Forelimb muscle (tissue), 1 donor: ENCODE results near the gene TBC1D7. TPM values are rescaled to one million over a fixed set of nuclear protein-coding genes. Genes with fewer than 3 reads are reported as not detected.

ENCODE experiments used
- DNase-seq: peaks from one replicate; pipeline ENCODE4 v3.0.0-alpha.2; 2013; ENCODE audit warnings: low read depth
- polyA plus RNA-seq: library from polyadenylated mRNA; unstranded; fragments of 120-200 nt; gene quantifications from one replicate; pipeline ENCODE4 v1.2.1, GENCODE V29; 2013; ENCODE audit not compliant: insufficient read length

The TBC1D7 gene
- polyA plus RNA-seq: 20.2 TPM

DNA sequence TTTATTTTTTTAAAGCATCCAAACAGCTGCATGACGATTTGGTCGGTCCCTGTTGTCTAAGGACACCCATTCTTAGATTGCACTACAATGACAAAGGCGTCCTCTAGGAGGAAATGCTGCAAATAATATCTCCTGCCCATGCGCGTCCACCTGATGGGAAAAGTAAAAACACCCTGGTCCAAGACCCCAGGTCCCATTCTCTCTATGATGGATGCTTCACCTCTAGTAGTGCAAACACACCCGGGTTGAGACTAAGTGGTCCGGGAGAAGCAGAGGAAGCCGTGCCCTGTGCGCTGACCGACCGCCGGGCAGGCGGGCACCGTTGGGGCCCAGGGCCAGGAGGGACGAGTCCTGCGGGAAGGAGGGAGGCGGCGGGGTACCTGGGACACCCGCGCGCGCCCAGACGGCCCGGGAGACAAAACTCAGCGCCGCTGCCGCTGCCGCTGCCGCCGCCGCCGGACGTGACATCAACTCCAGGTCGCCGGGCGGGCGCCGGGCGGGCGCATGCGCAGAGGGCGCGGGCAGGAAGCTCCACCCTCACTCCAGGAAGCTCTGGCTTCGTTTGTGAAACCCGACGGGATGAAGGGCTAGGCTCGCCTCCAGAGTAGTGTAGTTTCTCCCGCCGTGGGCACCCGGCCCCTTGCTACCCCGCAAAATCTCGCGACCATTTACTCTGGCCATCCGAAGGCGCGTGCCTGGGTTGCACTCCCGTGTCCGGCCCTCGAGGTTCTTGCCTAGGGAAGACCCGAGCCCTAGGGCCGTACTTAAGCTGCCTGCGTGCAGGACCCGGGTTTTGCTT, at the start of gene TBC1D7:
TBC1D7 (minus strand) TSS at position 462 of the 799 bp plus-strand sequence. CDS start 1,639 bp downstream, outside the sequence.
- DNase-seq: peak; percentile 67

DNA sequence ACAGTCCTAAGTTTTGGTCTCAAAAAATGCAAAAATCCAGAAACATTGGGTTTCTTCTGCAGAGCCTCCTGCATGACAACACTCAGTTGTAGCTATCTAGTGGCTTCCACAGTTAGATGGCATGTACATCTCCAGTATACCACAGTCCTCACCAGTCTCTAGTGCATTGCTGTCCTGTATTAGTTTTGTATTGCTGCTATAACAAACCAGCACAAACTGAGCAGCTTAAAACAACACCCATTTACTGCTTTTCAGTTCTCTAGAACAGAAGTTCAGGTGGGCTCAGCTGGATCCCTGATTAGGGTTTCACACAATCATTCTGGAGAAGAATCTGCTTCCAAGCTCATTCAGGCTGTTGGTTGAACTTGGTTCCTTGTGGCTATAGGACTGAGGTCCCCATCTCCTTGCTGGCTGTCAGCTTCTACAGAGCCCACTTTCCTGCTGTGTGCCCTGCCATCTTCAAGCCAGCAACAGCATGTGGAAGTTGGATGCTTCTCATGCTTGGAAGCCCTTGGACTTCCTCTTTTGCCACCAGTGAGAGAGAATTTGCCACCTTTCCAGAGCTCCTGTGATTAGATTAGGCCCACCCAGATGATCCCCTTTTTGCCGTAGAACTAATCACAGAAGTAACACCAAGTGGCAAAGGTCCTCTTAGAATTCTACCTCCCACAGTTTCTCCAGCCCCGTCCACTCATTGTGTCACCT, 48.9 kb upstream of the TBC1D7 start:
- no peak for DNase-seq

DNA sequence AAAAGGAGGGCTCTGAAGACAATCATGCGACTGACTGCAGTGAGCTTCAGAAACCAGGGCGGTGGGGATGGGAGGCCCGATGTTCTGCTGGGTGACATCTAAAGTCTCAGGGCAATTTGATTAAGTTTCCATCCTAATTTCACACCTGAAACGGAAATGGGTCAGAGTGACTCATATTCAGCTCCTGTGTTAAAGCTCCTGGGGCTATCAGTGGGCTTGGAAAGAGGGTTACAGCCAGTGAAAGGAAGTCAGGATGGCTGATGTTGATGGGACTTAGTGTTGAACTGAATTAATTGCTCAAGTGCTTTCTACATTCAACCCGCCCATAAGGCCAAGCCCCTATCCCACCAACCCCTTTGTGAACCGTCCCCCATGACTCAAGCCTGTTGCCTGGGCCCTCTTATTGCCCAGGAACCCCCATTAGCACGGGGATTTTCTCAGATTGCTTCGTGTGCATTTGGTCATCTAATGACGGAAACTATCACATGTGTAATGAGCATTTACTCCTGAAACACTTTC, 47.1 kb upstream of the TBC1D7 start:
- DNase-seq: no peak

DNA sequence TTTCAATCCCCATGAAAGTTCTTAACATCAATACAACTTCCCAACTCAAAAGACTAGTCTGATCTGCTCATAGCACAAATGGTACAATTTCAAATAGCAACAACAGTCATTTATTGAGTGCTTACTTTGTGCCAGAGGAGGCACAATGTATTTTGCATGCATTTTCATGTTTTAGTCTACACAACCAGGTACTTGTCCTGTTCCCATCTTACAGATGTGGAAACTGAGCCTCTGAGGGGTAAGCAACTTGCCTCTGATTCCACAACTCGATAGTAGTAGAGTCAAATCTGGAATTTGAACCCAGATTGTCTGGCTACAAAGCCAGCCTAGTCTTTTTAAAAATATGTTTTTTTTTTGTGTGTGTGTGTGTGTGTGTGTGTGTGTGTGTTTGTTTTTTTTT, 45.6 kb upstream of the TBC1D7 start:
- no peak for DNase-seq

DNA sequence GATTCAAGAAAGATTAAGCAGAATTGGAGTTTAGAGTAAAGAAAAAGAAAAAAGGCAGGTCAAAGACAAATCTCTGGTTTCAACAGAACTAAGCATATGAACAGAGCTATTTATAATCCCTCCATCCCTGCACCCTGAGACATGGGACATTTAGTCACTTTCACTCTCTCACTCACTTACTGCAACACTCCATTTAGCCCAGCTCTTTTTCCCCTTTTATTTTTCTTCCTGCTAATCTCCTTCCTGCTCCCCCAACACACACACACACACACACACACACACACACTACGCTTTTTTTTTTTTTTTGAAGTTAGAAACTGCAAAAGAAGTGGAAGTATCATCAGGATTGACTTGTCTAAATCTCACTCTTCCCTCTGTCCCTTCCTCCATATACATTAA, 45.1 kb upstream of the TBC1D7 start:
- DNase-seq: no peak

DNA sequence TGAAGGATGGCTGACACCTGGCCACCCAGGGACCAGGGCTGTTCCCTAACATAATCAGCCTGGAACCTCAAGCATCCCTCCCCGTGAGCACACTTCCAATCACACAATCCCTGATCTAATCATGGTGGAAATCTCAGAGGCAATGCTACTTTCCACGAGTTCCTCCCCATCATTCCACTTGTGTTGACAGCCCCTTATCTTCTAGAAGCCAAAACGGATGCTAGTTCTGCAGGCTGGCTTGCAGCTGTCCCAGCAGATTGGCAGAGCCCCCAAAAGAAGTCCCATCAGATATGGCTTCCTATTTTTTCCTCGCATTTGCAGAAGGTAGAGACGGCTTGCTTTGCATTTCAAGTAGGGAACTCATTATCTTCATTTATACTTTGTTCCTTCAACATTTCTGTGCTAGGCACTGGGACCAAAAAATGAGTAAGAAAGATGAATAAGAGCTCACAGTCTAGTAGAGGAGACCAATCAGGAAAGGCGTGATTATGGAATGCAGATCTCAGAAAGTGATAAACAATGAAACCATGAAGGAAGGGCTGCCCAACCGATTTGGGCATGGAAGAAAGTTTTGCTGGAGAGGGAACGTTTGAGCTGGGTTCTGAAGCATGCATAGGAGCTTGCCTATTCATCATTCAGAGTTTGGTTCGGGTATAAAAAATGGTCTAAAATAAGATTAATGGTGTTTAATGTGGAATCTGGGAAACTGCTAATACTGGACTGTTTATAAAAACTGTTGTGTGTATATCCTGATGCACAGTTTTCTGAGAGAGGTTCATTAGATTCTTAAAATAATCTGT, 44.6 kb upstream of the TBC1D7 start:
- DNase-seq: no peak

DNA sequence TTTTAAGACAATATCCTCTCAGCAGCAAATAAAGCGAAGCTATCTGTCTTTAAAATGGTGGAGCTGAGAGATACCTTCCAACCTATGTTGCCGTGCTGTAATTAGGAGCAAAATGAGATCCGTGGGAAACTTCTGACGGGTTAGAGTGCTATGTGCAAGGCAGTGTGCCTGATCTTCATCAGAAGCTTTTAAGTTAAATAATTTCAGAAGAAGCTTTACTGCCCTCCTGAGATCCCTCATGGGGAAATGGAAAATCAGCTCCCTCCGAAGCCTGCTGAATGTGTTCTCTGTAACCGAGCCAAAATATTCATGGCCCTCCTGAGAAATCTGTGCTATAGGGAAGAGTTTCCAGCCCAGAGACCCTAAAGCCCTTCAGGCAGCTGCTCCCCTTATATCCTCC, 43.7 kb upstream of the TBC1D7 start:
- no peak for DNase-seq

- no peak for DNase-seq
Observed at GRCh38 chr6:13371421-13372072, 43.2 kb upstream of the TBC1D7 start.

DNA sequence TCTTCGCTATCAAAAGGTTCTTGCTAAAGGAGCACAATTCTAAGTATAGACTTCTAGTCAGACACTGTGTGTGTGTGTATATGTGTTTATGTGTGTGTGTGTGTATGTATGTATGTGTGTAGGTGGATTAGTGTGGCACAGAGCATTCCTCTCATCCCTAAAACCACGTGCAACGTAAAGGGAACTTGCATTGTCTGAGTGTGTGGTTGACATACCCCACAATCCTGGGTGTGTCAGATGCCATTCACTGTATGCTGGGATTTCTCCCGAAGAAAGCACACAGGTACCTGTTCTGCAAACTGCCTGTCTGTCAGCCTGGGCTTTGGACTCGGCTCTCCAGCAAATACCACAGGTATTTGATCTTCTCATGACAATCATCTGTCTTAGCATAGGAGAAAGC, 42.3 kb upstream of the TBC1D7 start:
- DNase-seq: no peak

GRCh38 chr6:13369591-13369990, 41.3 kb upstream of the TBC1D7 start:
- no peak for DNase-seq

DNA sequence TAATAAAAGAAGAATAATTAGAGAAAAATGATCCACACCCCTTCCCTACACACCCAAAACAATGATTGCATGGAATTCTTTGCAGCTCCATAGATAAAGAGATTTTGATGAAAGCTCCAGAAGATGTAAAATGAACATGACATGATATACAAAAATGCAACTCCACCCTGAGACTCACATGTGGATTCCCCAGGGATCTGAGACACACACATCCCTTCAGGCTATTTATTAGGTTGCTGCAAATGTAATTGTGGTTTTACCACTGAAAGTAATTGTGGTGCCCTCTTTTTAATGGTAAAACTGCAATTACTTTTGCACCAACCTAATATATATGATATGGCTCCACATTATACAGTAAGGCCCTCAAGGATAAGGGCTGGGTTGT, 40.4 kb upstream of the TBC1D7 start:
- DNase-seq: no peak

DNA sequence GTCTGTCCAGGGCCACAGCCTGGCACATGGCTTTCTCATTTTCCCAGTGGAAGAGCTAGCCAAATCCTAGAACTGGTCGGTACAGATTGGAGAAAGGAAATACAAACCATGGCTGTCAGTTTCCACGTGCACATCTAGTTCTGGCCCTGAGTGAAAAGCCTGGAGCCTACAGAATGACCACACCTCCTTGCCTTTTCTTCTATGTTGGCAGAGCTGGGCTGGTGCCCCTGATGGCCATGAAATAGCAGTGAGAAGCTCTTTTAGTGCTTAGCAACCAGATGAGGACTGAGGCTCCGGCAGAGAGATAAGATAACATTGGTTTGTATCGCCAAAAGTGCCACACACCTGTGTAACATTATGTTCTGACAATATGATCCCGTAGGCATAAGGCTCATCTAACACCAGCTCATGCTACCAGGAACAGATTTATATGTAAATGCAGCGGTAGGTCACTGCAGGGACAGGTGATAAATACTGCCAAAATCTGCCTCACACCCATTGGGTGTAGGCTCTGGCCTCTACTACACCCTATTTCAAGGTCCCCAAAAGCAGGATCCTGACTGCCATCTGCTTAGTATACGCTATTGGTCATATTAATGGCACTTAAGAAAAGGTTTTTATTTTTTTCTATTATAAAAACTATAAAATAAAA, 39.9 kb upstream of the TBC1D7 start:
- DNase-seq: no peak

DNA sequence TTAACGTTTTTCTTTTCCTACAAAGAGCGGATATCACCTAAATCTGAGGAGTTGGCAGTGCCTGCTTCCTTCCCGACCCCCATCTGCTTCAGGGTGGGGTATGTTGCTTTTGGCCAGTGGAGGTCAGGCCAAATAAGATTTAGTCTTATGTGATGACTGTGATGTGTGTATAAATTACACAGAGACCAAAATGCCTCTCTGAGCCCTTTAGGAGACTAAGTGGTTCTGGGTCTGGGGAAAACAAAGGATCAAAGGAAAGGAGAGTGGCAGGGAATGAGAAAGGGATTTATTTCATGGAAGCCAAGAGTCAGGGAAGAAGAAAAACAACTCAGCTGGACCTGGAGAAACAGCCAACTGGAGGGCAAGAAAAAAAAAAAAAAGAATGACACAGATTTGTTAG, 39.1 kb upstream of the TBC1D7 start:
- no peak for DNase-seq

DNA sequence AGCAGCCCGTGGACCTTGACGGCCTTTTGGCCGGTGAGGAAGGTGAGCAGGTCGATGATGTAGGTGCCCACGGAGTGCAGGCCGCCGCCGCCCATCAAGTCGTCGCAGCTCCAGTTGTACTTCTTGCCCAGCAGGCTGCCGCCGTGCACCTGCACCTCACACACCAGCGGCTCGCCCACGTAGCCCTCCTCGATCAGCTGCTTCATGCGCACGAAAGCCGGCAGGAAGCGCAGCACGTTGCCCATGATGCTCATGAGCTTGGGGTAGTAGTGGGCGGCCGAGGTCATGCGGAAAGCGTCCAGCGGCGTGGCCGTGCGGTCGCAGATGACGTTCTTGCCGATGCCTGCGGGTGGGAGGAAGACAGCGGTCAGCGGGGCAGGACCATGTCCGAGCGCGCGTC, 37.0 kb upstream of the TBC1D7 start:
- no peak for DNase-seq

DNA sequence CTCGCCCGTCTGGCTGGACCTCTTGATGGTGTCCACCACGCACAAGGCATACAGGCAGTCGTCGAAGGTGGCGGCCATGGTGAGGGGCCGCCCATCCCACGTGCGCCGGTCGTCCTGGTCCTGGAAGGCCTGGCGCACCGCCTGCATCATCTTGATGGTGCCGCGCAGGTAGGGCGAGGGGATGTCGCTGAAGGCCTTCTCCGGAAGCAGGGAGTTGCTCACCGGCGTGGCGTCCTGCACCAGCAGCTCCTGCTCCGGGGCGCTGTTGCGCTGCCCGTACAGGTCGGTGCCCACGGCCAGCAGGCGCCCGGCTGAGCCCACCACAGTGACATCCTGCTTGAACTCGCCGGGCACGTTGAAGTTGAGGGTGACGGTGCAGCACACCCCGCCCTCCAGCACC, 36.5 kb upstream of the TBC1D7 start:
- no peak for DNase-seq

GRCh38 chr6:13362412-13362811, 34.1 kb upstream of the TBC1D7 start:
- DNase-seq: no peak

- DNase-seq: no peak
Observed at GRCh38 chr6:13360671-13361540, 32.6 kb upstream of the TBC1D7 start.

DNA sequence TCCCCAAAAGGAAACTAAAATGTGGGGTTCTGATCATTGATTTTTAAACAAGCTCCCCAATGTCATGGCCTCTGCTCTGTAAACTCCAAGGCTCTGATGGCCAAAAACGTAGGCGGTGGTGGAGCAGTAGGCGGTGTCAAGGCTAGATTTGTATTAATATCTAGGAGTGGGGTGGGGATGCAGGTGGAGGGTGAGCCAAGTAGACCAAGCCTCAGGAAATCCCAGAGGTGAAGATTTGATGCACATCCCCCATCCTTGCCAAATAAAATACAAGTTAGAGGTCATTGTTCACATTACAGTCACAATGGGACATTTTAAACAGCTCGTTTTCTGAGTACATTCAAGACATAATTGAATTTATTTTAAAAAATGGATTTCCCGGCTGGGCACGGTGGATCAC, 30.9 kb upstream of the TBC1D7 start:
- DNase-seq: no peak

DNA sequence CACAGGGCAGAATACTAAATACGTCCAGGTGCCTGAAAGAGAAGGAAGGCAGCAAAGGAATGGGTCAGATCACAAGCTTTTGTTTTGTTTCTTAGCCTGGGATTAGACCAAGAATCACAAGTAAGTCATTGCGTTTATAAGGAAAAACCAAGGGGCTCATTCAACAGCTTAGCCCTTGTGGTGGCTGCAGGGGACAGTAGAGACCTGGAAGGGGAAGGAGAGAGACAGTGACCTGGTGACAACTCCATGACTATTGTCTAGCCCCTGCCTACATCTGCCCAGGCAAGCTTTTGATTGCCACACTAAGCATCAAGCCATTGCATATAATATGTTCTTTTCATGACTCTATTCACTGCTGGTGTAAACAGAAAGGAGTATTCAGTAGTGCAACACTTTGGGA, 30.2 kb upstream of the TBC1D7 start:
- no peak for DNase-seq

DNA sequence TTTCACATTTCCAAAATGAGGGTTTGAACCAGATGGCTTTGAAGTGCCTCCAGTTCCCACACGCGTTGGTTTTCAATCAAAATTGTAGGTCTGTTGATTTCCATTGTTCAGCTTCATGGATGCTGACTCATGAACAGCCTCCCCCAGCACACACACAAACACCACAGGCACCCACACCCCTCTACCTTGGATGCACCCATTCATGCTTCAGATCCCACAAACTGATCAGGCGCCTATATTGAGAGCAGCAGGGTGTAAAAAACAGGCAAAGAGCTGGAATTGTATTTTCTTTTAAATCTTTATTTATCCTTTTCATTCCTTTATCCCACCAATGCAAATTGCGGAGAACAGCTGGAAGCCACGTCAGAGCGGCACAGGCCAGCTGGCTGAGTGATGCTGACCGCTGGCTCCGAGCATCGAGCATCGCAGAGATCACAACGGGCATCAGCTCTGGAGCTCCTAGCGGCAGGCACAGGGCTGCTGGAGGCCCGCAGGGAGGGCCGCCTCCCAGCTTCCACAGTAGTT, 29.3 kb upstream of the TBC1D7 start:
- no peak for DNase-seq
